ENCODE results near the gene ZCCHC24.

DNA sequence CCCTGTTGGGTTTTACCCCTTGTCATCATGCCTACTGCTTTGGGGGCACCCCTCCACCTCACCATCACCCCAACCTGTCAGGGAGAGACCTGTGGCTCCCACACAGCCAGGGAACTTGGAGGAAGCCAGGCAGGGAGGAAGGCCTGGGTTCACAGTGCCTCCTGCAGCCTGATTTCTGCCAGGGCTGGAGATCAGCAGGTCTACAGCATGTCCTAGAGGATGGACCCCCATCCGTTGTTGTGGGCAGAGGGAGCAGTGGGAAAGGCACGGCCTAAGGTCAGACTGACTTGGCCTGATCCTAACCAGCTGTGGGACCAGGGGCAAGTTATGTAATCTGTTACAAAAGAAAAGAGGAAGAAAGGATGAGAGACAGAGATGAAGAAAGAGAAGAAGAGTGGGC lies 28.2 kb downstream of the ZCCHC24 start:
- TF ChIP-seq POLR2A (IDR thresholded peaks at IDR 0.05) = no peak
- TF ChIP-seq, protein P1, sequence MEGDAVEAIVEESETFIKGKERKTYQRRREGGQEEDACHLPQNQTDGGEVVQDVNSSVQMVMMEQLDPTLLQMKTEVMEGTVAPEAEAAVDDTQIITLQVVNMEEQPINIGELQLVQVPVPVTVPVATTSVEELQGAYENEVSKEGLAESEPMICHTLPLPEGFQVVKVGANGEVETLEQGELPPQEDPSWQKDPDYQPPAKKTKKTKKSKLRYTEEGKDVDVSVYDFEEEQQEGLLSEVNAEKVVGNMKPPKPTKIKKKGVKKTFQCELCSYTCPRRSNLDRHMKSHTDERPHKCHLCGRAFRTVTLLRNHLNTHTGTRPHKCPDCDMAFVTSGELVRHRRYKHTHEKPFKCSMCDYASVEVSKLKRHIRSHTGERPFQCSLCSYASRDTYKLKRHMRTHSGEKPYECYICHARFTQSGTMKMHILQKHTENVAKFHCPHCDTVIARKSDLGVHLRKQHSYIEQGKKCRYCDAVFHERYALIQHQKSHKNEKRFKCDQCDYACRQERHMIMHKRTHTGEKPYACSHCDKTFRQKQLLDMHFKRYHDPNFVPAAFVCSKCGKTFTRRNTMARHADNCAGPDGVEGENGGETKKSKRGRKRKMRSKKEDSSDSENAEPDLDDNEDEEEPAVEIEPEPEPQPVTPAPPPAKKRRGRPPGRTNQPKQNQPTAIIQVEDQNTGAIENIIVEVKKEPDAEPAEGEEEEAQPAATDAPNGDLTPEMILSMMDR (IDR thresholded peaks at IDR 0.05) = no peak
